HepG2 (cell line): ENCODE data around the gene CSPG5. TPM values are rescaled to one million over a fixed set of nuclear protein-coding genes. Genes with fewer than 3 reads are reported as not detected.

Source experiments
- ATAC-seq: fragments of 200-7000 bp; cut with Tn5 transposase; 3 replicates; pipeline ENCODE4 v1.9.1; 2020; ENCODE audit warnings: mild to moderate bottlenecking, moderate library complexity
- BruUV-seq: library from RNA; stranded (reverse); fragments of 400-500 nt; replicated peaks from 2 replicates; lab custom pipeline; 2021; lab: Mats Ljungman, UMichigan
- CTCF ChIA-PET: fragments of 300-600 bp; formaldehyde crosslinking; extraction: SDS; loops from one replicate; lab custom pipeline; 2021; ENCODE audit warnings: low total read pairs, inconsistent platforms, low intra/inter-chr PET ratio; lab: Yijun Ruan, JAX
- POLR2A ChIA-PET: fragments of 350-600 bp; sonication (Branson Sonifier 250); formaldehyde crosslinking; loops from one replicate; lab custom pipeline; 2020; ENCODE audit warnings: antibody characterized with exemption, inconsistent platforms; lab: Yijun Ruan, JAX
- DNase-seq: peaks from one replicate; pipeline ENCODE4 v3.0.0-alpha.2; 2015; ENCODE audit warnings: low spot score
- FAIRE-seq: peaks from 3 replicates; lab custom pipeline; 2011; peaks lifted over from hg19 to GRCh38; lab: Jason Lieb, UNC
- H2AFZ ChIP-seq: one replicate; pipeline ENCODE4 v1.6.1; 2011; ENCODE audit warnings: low read length, inconsistent platforms
- H3K27ac ChIP-seq: fragments of 300-600 bp; 3 replicates; pipeline ENCODE4 v1.8.0; 2011; ENCODE audit warnings: mixed run types, mild to moderate bottlenecking, mixed read lengths, low read length, inconsistent platforms; ENCODE audit not compliant: insufficient read depth; ENCODE audit errors: extremely low read length
- H3K27me3 ChIP-seq, 2 experiments: fragments of 200-600 bp in 1 of 2; 2 replicates in 1 of 2; 3 replicates in 1 of 2; pipeline versions ENCODE4 v1.6.0 to v1.8.0; 2011; ENCODE audit warnings: low read length in 2 of 2, mild to moderate bottlenecking in 2 of 2, moderate library complexity in 2 of 2, inconsistent platforms in 1 of 2; ENCODE audit not compliant: insufficient read depth in 2 of 2, control insufficient read depth in 1 of 2
- H3K36me3 ChIP-seq, 2 experiments: fragments of 200-600 bp in 1 of 2; replicated peaks in 1 of 2; 2 replicates in 1 of 2; 3 replicates in 1 of 2; pipeline versions ENCODE4 v1.5.1 to v1.8.0; 2011; ENCODE audit warnings: low read length in 2 of 2, inconsistent platforms in 1 of 2; ENCODE audit not compliant: insufficient read depth in 2 of 2, control insufficient read depth in 1 of 2
- H3K4me1 ChIP-seq: 2 replicates; pipeline ENCODE4 v1.5.1; 2012; ENCODE audit warnings: low read length, inconsistent platforms; ENCODE audit not compliant: insufficient read depth
- H3K4me2 ChIP-seq: 2 replicates; pipeline ENCODE4 v1.6.0; 2011; ENCODE audit warnings: low read depth, low read length, inconsistent platforms
- H3K4me3 ChIP-seq, 3 experiments: fragments of 200-600 bp in 1 of 3; sonication (generic), shearing (Covaris generic) in 1 of 3; replicated peaks in 1 of 3; 2 replicates each; pipeline ENCODE4 v1.5.1; 2011 to 2016; ENCODE audit warnings: low read length in 3 of 3, inconsistent platforms in 2 of 3, low read depth in 2 of 3, mild to moderate bottlenecking in 2 of 3, control low read depth in 1 of 3, mixed read lengths in 1 of 3; ENCODE audit not compliant: insufficient read depth in 1 of 3
- H3K79me2 ChIP-seq: one replicate; pipeline ENCODE4 v1.6.1; 2011; ENCODE audit warnings: low read length, inconsistent platforms; ENCODE audit not compliant: insufficient read depth
- H3K9ac ChIP-seq: 2 replicates; pipeline ENCODE4 v1.6.0; 2011; ENCODE audit warnings: mild to moderate bottlenecking, low read depth, low read length, inconsistent platforms; ENCODE audit not compliant: insufficient read depth
- H3K9me3 ChIP-seq: 2 replicates; pipeline ENCODE4 v1.5.1; 2012; ENCODE audit warnings: mild to moderate bottlenecking, low read length
- H4K20me1 ChIP-seq: 2 replicates; pipeline ENCODE4 v1.6.0; 2011; ENCODE audit warnings: inconsistent platforms, mild to moderate bottlenecking, low read length, moderate library complexity; ENCODE audit not compliant: insufficient read depth
- IRF2 ChIP-seq: IDR thresholded peaks from 2 replicates; pipeline ENCODE4 v1.6.1; 2018; ENCODE audit warnings: missing genetic modification reagents, missing compliant biosample characterization
- KAT2B ChIP-seq: fragments of 150-350 bp; IDR thresholded peaks from 2 replicates; pipeline ENCODE4 v1.6.1; 2014; ENCODE audit warnings: low read depth, low read length, borderline replicate concordance
- KDM3A ChIP-seq: IDR thresholded peaks from 2 replicates; pipeline ENCODE4 v1.6.1; 2018; ENCODE audit warnings: low read depth, missing compliant biosample characterization
- MLLT10 ChIP-seq: sonication (generic); formaldehyde crosslinking; IDR thresholded peaks from 2 replicates; pipeline ENCODE4 v1.4.0; 2020; ENCODE audit warnings: missing genetic modification reagents
- RAD21 ChIP-seq: fragments of 450-650 bp; formaldehyde crosslinking; IDR thresholded peaks from 2 replicates; pipeline ENCODE4 v1.5.0; 2020; ENCODE audit warnings: mild to moderate bottlenecking
- RCOR2 ChIP-seq: IDR thresholded peaks from 2 replicates; pipeline ENCODE4 v1.6.1; 2016; ENCODE audit warnings: missing biosample characterization, missing genetic modification reagents
- SMAD9 ChIP-seq: sonication (generic); formaldehyde crosslinking; IDR thresholded peaks from 2 replicates; pipeline ENCODE4 v1.5.1; 2020; ENCODE audit warnings: mild to moderate bottlenecking, missing genetic modification reagents
- SMARCE1 ChIP-seq: fragments of 450-650 bp; IDR thresholded peaks from 2 replicates; pipeline ENCODE4 v1.6.1; 2017; ENCODE audit warnings: borderline replicate concordance
- SRY ChIP-seq: sonication (generic); formaldehyde crosslinking; IDR thresholded peaks from 2 replicates; pipeline ENCODE4 v1.8.0; 2022; ENCODE audit warnings: mild to moderate bottlenecking, missing genetic modification reagents
- ZBTB7A ChIP-seq: sonication (generic); formaldehyde crosslinking; IDR thresholded peaks from 2 replicates; pipeline ENCODE4 v1.8.0; 2022; ENCODE audit warnings: mild to moderate bottlenecking, missing genetic modification reagents
- ZNF234 ChIP-seq: sonication (generic); formaldehyde crosslinking; conservative IDR thresholded peaks from 2 replicates; pipeline ENCODE4 v1.5.1; 2020; ENCODE audit warnings: mild to moderate bottlenecking, missing genetic modification reagents
- ZNF652 ChIP-seq: IDR thresholded peaks from 2 replicates; pipeline ENCODE4 v1.6.1; 2016; ENCODE audit warnings: low read depth, borderline replicate concordance
- ZNF720 ChIP-seq: sonication (generic); formaldehyde crosslinking; IDR thresholded peaks from 2 replicates; pipeline ENCODE4 v1.4.0; 2020; ENCODE audit warnings: missing genetic modification reagents
- ZSCAN30 ChIP-seq: sonication (generic); formaldehyde crosslinking; IDR thresholded peaks from 2 replicates; pipeline ENCODE4 v1.5.0; 2020; ENCODE audit warnings: mild to moderate bottlenecking, missing genetic modification reagents
- WGBS: methylation state at CpG from one replicate; pipeline ENCODE4 v1.1.6; 2017; ENCODE audit warnings: low lambda C conversion rate; 5-methylcytosine and 5-hydroxymethylcytosine counted together
- in situ Hi-C: cut with HindIII; loops from 2 replicates; pipeline ENCODE4 v1.10.0; 2017; ENCODE audit warnings: low pct_unique_long_range_greater_than_20kb; ENCODE audit not compliant: extremely low pct_ligation_motif_present
- intact Hi-C: fragments of 100-400 bp; cut with micrococcal nuclease; formaldehyde crosslinking; loops from one replicate; pipeline ENCODE4 v1.10.0; 2022; ENCODE audit not compliant: unreplicated experiment
- polyA plus RNA-seq, 8 experiments: library from polyadenylated mRNA; depleted of rRNA in 3 of 8; stranded (reverse) in 7 of 8; unstranded in 1 of 8; fragments of >200 nt; fragmentation: Illumina TruSeq in 4 of 8; extraction: Trizol in 4 of 8; gene quantifications; 2 replicates each; pipeline versions ENCODE4 v1.2.1 to v1.2.3, GENCODE V29; 2011 to 2016; ENCODE audit warnings: low read depth in 4 of 8, missing spikeins in 1 of 8, mixed read lengths in 1 of 8; ENCODE audit not compliant: insufficient read depth in 1 of 8
- total RNA-seq, 5 experiments: library from RNA; depleted of rRNA; stranded (reverse); fragments of >200 nt; fragmentation: Illumina TruSeq; extraction: Trizol; gene quantifications; 2 replicates each; pipeline ENCODE4 v1.2.3, GENCODE V29; 2016; ENCODE audit warnings: low read depth in 1 of 5
- TF ChIP-seq, protein P1 (sequence below): sonication (generic); formaldehyde crosslinking; IDR thresholded peaks from 2 replicates; pipeline ENCODE4 v1.5.0; 2020; ENCODE audit warnings: missing genetic modification reagents
- TF ChIP-seq, protein P2 (sequence below): sonication (generic); formaldehyde crosslinking; IDR thresholded peaks from 2 replicates; pipeline ENCODE4 v1.8.1; 2022; ENCODE audit warnings: mild to moderate bottlenecking, missing genetic modification reagents
- TF ChIP-seq, protein P3 (sequence below): fragments of 450-650 bp; IDR thresholded peaks from 2 replicates; pipeline ENCODE4 v1.6.1; 2017
- TF ChIP-seq, protein P4 (sequence below): IDR thresholded peaks from 2 replicates; pipeline ENCODE4 v1.6.1; 2012; ENCODE audit warnings: inconsistent platforms

Gene CSPG5
- total and polyA plus RNA-seq, 2 of the 13 experiments (the other 11 are each of a cell fraction or from before 2014, with no cell fraction given): 0.07 to 0.15 TPM

DNA sequence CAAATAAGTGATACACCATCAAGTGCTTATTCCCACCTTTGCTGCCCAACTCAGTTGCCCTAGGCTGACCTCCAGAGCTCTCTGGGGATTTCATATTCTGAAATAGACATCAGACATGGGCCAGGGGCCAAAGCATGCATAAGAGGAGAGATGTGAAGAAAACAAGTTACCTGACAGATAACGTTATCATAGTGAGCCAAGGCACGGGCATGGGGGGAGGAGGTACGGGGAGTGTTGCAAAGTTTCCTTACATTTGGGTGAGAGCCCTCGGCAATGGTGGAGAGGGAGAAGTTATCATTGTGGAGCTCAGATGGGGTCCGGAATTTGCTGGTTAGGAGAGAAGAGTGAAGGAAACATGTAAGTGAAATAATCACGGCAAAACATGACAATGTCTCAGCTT is 9.8 kb downstream of the CSPG5 start:
- H3K4me1 ChIP-seq: no peaks in the 10 kb centered on the region
- no peak for FAIRE-seq
- no peak overlapping the region for H2AFZ ChIP-seq
- TF ChIP-seq ZNF652 (CRISPR knock-in tag) (no peak), KDM3A (no peak), SMAD9 (no peak), SMARCE1 (no peak), RAD21 (CRISPR knock-in tag) (no peak), ZSCAN30 (CRISPR knock-in tag) (no peak), ZNF234 (CRISPR knock-in tag) (no peak), ZBTB7A (no peak), SRY (no peak), IRF2 (CRISPR knock-in tag) (no peak), KAT2B (no peak), RCOR2 (no peak), MLLT10 (no peak), ZNF720 (no peak)
- TF ChIP-seq, protein P1, sequence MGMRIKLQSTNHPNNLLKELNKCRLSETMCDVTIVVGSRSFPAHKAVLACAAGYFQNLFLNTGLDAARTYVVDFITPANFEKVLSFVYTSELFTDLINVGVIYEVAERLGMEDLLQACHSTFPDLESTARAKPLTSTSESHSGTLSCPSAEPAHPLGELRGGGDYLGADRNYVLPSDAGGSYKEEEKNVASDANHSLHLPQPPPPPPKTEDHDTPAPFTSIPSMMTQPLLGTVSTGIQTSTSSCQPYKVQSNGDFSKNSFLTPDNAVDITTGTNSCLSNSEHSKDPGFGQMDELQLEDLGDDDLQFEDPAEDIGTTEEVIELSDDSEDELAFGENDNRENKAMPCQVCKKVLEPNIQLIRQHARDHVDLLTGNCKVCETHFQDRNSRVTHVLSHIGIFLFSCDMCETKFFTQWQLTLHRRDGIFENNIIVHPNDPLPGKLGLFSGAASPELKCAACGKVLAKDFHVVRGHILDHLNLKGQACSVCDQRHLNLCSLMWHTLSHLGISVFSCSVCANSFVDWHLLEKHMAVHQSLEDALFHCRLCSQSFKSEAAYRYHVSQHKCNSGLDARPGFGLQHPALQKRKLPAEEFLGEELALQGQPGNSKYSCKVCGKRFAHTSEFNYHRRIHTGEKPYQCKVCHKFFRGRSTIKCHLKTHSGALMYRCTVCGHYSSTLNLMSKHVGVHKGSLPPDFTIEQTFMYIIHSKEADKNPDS (CRISPR knock-in tag): no peak
- TF ChIP-seq, protein P2, sequence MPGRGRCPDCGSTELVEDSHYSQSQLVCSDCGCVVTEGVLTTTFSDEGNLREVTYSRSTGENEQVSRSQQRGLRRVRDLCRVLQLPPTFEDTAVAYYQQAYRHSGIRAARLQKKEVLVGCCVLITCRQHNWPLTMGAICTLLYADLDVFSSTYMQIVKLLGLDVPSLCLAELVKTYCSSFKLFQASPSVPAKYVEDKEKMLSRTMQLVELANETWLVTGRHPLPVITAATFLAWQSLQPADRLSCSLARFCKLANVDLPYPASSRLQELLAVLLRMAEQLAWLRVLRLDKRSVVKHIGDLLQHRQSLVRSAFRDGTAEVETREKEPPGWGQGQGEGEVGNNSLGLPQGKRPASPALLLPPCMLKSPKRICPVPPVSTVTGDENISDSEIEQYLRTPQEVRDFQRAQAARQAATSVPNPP: no peak
- TF ChIP-seq, protein P3, sequence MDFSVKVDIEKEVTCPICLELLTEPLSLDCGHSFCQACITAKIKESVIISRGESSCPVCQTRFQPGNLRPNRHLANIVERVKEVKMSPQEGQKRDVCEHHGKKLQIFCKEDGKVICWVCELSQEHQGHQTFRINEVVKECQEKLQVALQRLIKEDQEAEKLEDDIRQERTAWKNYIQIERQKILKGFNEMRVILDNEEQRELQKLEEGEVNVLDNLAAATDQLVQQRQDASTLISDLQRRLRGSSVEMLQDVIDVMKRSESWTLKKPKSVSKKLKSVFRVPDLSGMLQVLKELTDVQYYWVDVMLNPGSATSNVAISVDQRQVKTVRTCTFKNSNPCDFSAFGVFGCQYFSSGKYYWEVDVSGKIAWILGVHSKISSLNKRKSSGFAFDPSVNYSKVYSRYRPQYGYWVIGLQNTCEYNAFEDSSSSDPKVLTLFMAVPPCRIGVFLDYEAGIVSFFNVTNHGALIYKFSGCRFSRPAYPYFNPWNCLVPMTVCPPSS: no peak
- TF ChIP-seq, protein P4, sequence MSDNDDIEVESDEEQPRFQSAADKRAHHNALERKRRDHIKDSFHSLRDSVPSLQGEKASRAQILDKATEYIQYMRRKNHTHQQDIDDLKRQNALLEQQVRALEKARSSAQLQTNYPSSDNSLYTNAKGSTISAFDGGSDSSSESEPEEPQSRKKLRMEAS: no peak
- H3K4me3 ChIP-seq: no peak overlapping the region
- POLR2A ChIA-PET: no interaction called here
- WGBS: 39% methylated on average over 6 of the region's 6 CpGs
- in situ Hi-C loops (no loop called here), intact Hi-C loops (no loop called here)
- DNase-seq: no peak
- BruUV-seq: no TSS peak
- H3K27me3 ChIP-seq: peaks cover 2 to 33% of the 10 kb centered on the region in 2 experiments
- CTCF ChIA-PET: no interaction called here
- ATAC-seq: no peak
- H3K9ac ChIP-seq: no peak overlapping the region
- no peak overlapping the region for H3K4me2 ChIP-seq
- H3K79me2 ChIP-seq: no peaks in the 10 kb centered on the region
- H4K20me1 ChIP-seq: no peaks in the 10 kb centered on the region
- H3K9me3 ChIP-seq: no peaks in the 10 kb centered on the region
- H3K27ac ChIP-seq: no peak overlapping the region
- H3K36me3 ChIP-seq: no peaks in the 10 kb centered on the region
